PC-3 (cell line): Measurements from ENCODE around the gene MT1H. TPM values are rescaled to one million over a fixed set of nuclear protein-coding genes. Genes with fewer than 3 reads are reported as not detected.

ENCODE experiments used
- ATAC-seq: fragments of 200-7000 bp; cut with Tn5 transposase; 2 replicates; pipeline ENCODE4 v1.9.1; 2020; ENCODE audit warnings: mild to moderate bottlenecking, moderate library complexity
- BruUV-seq: library from RNA; stranded (reverse); fragments of 400-500 nt; replicated peaks from 2 replicates; lab custom pipeline; 2021; lab: Mats Ljungman, UMichigan
- CTCF ChIA-PET: fragments of 300-600 bp; sonication (Branson Sonifier 250); formaldehyde crosslinking; loops from one replicate; lab custom pipeline; 2022; ENCODE audit warnings: antibody characterized with exemption; lab: Charles Lee
- POLR2A ChIA-PET: fragments of 300-600 bp; sonication (Branson Sonifier 250); formaldehyde crosslinking; loops from one replicate; lab custom pipeline; 2022; ENCODE audit warnings: antibody characterized with exemption; ENCODE audit not compliant: unreplicated experiment; lab: Charles Lee
- DNase-seq: peaks from one replicate; pipeline ENCODE4 v3.0.0-alpha.2; 2015
- H2AFZ ChIP-seq: fragments of 300-600 bp; sonication (generic); 2 replicates; pipeline ENCODE4 v1.6.0; 2016; ENCODE audit warnings: antibody characterized with exemption, low read length
- H3F3A ChIP-seq: fragments of 300-600 bp; sonication (generic); one replicate; pipeline ENCODE4 v1.6.0; 2017; ENCODE audit warnings: antibody characterized with exemption, low read length, control low read depth, mild to moderate bottlenecking; ENCODE audit not compliant: unreplicated experiment
- H3K27ac ChIP-seq: fragments of 300-600 bp; sonication (generic); 2 replicates; pipeline ENCODE4 v1.5.1; 2016; ENCODE audit warnings: mild to moderate bottlenecking, low read length
- H3K27me3 ChIP-seq: fragments of 300-600 bp; sonication (generic); 2 replicates; pipeline ENCODE4 v1.6.1; 2016; ENCODE audit warnings: low read length, mixed read lengths
- H3K36me3 ChIP-seq: fragments of 300-600 bp; sonication (generic); 2 replicates; pipeline ENCODE4 v1.6.1; 2016; ENCODE audit warnings: low read depth, mixed run types, low read length, mixed read lengths
- H3K4me1 ChIP-seq: fragments of 300-600 bp; sonication (generic); 2 replicates; pipeline ENCODE4 v1.5.1; 2016; ENCODE audit warnings: low read length; ENCODE audit not compliant: insufficient read depth
- H3K4me2 ChIP-seq: fragments of 300-600 bp; sonication (generic); 2 replicates; pipeline ENCODE4 v1.6.0; 2016; ENCODE audit warnings: low read length
- H3K4me3 ChIP-seq: fragments of 300-600 bp; sonication (generic); 2 replicates; pipeline ENCODE4 v1.5.1; 2016; ENCODE audit warnings: mild to moderate bottlenecking, low read length, mixed read lengths
- H3K79me2 ChIP-seq: fragments of 300-600 bp; sonication (generic); 2 replicates; pipeline ENCODE4 v1.6.1; 2017; ENCODE audit warnings: low read length, mixed read lengths
- H3K9ac ChIP-seq: fragments of 300-600 bp; sonication (generic); 2 replicates; pipeline ENCODE4 v1.6.0; 2016; ENCODE audit warnings: mild to moderate bottlenecking, low read length
- H3K9me2 ChIP-seq: fragments of 300-600 bp; sonication (generic); replicated peaks from 2 replicates; pipeline ENCODE4 v1.6.1; 2016; ENCODE audit warnings: mixed run types, low read length, mixed read lengths
- H3K9me3 ChIP-seq: fragments of 300-600 bp; sonication (generic); 2 replicates; pipeline ENCODE4 v1.6.1; 2016; ENCODE audit warnings: low read length, mixed read lengths
- H4K20me1 ChIP-seq: fragments of 300-600 bp; sonication (generic); 2 replicates; pipeline ENCODE4 v1.6.1; 2016; ENCODE audit warnings: low read length, mixed read lengths
- CTCF ChIP-seq: fragments of 300-600 bp; sonication (generic); conservative IDR thresholded peaks from 2 replicates; pipeline ENCODE4 v1.5.1; 2017; ENCODE audit warnings: antibody characterized with exemption, low read depth, mild to moderate bottlenecking, low read length
- EZH2 ChIP-seq: fragments of 300-600 bp; sonication (generic); IDR thresholded peaks from one replicate; pipeline ENCODE4 v1.6.1; 2017; ENCODE audit warnings: antibody characterized with exemption, mild to moderate bottlenecking, low read length; ENCODE audit not compliant: unreplicated experiment
- EZH2phosphoT487 ChIP-seq: fragments of 300-600 bp; sonication (generic); IDR thresholded peaks from 2 replicates; pipeline ENCODE4 v1.6.1; 2018; ENCODE audit warnings: mild to moderate bottlenecking, antibody characterized with exemption, low read length, borderline replicate concordance
- intact Hi-C: fragments of 100-400 bp; cut with micrococcal nuclease; formaldehyde crosslinking; loops from 2 replicates; pipeline ENCODE4 v1.9.0; 2023
- total RNA-seq: library from RNA; depleted of rRNA; stranded (reverse); fragments of >200 nt; gene quantifications from 2 replicates; pipeline ENCODE4 v1.2.3, GENCODE V29; 2014

The MT1H gene
- total RNA-seq, 1 experiment from 2014 or later = not detected

- H2AFZ ChIP-seq = no peak overlapping the region
- POLR2A ChIA-PET = no interaction called here
- H3K27ac ChIP-seq = no peak overlapping the region
These were observed 24.3 kb upstream of the MT1H start for GRCh38 chr16:56645311-56645710.

GRCh38 chr16:56645838-56646237, 23.8 kb upstream of the MT1H start:
- intact Hi-C loops = no loop called here
- Histone ChIP-seq H3K27ac (no peak overlapping the region), H3F3A (no peaks in the 10 kb centered on the region), H2AFZ (no peak overlapping the region), H4K20me1 (no peaks in the 10 kb centered on the region), H3K4me3 (no peak overlapping the region), H3K9me2 (no peaks in the 10 kb centered on the region), H3K4me1 (peaks cover 15% of the 10 kb centered on the region), H3K79me2 (no peaks in the 10 kb centered on the region), H3K27me3 (no peaks in the 10 kb centered on the region), H3K4me2 (no peak overlapping the region), H3K36me3 (no peaks in the 10 kb centered on the region), H3K9me3 (no peaks in the 10 kb centered on the region), H3K9ac (no peak overlapping the region)
- no peak for TF ChIP-seq EZH2phosphoT487
- no peak for TF ChIP-seq CTCF
- TF ChIP-seq EZH2 = no peak
- BruUV-seq = no TSS peak
- POLR2A ChIA-PET = no interaction called here
- CTCF ChIA-PET = no interaction called here
- DNase-seq (no peak), ATAC-seq (no peak)

More at GRCh38 chr16:56645311-56645710, 24.3 kb upstream of the MT1H start:
- no peak for TF ChIP-seq EZH2
- no peak for TF ChIP-seq EZH2phosphoT487
- TF ChIP-seq CTCF = no peak
- CTCF ChIA-PET = no interaction called here
- no peaks in the 10 kb centered on the region for H3K27me3 ChIP-seq
- no peaks in the 10 kb centered on the region for H3K9me2 ChIP-seq
- H3F3A ChIP-seq = no peaks in the 10 kb centered on the region
- peaks cover 16% of the 10 kb centered on the region for H3K4me1 ChIP-seq
- no peaks in the 10 kb centered on the region for H3K36me3 ChIP-seq
- H3K79me2 ChIP-seq = no peaks in the 10 kb centered on the region
- no peaks in the 10 kb centered on the region for H4K20me1 ChIP-seq
- H3K4me2 ChIP-seq = no peak overlapping the region
- no peaks in the 10 kb centered on the region for H3K9me3 ChIP-seq
- no peak overlapping the region for H3K4me3 ChIP-seq
- intact Hi-C loops = no loop called here
- H3K9ac ChIP-seq = no peak overlapping the region
- BruUV-seq = no TSS peak
- DNase-seq (no peak), ATAC-seq (no peak)

- intact Hi-C loops = no loop called here
- no peak overlapping the region for H3K4me2 ChIP-seq
- H3K9me2 ChIP-seq = no peaks in the 10 kb centered on the region
- TF ChIP-seq EZH2 (no peak), EZH2phosphoT487 (no peak), CTCF (no peak)
- H3K79me2 ChIP-seq = no peaks in the 10 kb centered on the region
- H3F3A ChIP-seq = no peaks in the 10 kb centered on the region
- ChIA-PET CTCF (interaction anchor here (0.5 kb wide), 1 partner anchor 52 kb away, joined by 7 read pairs; no protein-coding TSS in a partner anchor), POLR2A (no interaction called here)
- BruUV-seq = no TSS peak
- ATAC-seq = no peak
- no peak overlapping the region for H3K4me3 ChIP-seq
- no peak for DNase-seq
- H3K36me3 ChIP-seq = no peaks in the 10 kb centered on the region
- H3K27me3 ChIP-seq = no peaks in the 10 kb centered on the region
- no peaks in the 10 kb centered on the region for H4K20me1 ChIP-seq
- H3K27ac ChIP-seq = no peak overlapping the region
- H3K9me3 ChIP-seq = no peaks in the 10 kb centered on the region
- no peak overlapping the region for H2AFZ ChIP-seq
- H3K4me1 ChIP-seq = peaks cover 15% of the 10 kb centered on the region
- no peak overlapping the region for H3K9ac ChIP-seq
These were observed 21.8 kb upstream of the MT1H start for GRCh38 chr16:56647641-56648431.
